ENCODE results near the gene FBLIM1. TPM values are rescaled to one million over a fixed set of nuclear protein-coding genes. Genes with fewer than 3 reads are reported as not detected.

The FBLIM1 gene
- total and polyA plus RNA-seq, 5 donors from 2014 or later = 0.06 TPM; not detected in 4

- Mint-ChIP-seq H3K27me3 (no peaks in the 10 kb centered on the region), H3K4me1 (no peaks in the 10 kb centered on the region), H3K9me3 (no peaks in the 10 kb centered on the region), H3K4me3 (no peak overlapping the region), H3K27ac (no peak overlapping the region), H3K36me3 (peaks cover 11% of the 10 kb centered on the region)
- Histone ChIP-seq H3K36me3 (ENCODE audit: control insufficient read depth, insufficient read depth, low read length) (peaks cover 19% of the 10 kb centered on the region), H3K27ac (ENCODE audit: insufficient read depth, low read length, poor library complexity, severe bottlenecking) (no peak overlapping the region), H3K4me3 (ENCODE audit: low read depth, low read length) (no peak overlapping the region), H3K27me3 (ENCODE audit: control insufficient read depth, insufficient read depth, low read length) (no peaks in the 10 kb centered on the region), H3K4me1 (ENCODE audit: control insufficient read depth, insufficient read depth, low read length, poor library complexity, severe bottlenecking) (no peaks in the 10 kb centered on the region), H3K9me3 (ENCODE audit: control insufficient read depth in 2 of 2, low read length in 2 of 2) (no peaks in the 10 kb centered on the region)
- DNase-seq = no peak
- ATAC-seq (ENCODE audit: low read depth in 2 of 2) = no peak
These were observed 25.3 kb upstream of the FBLIM1 start for GRCh38 chr1:15733218-15733725.

GRCh38 chr1:15733726-15734226 is 24.8 kb upstream of the FBLIM1 start:
- Histone ChIP-seq H3K4me1 (ENCODE audit: control insufficient read depth, insufficient read depth, low read length, poor library complexity, severe bottlenecking) (no peaks in the 10 kb centered on the region), H3K9me3 (ENCODE audit: control insufficient read depth in 2 of 2, low read length in 2 of 2) (no peaks in the 10 kb centered on the region), H3K27ac (ENCODE audit: insufficient read depth, low read length, poor library complexity, severe bottlenecking) (no peak overlapping the region), H3K4me3 (ENCODE audit: low read depth, low read length) (no peak overlapping the region), H3K27me3 (ENCODE audit: control insufficient read depth, insufficient read depth, low read length) (no peaks in the 10 kb centered on the region), H3K36me3 (ENCODE audit: control insufficient read depth, insufficient read depth, low read length) (peaks cover 17% of the 10 kb centered on the region)
- no peaks in the 10 kb centered on the region for H3K27me3 Mint-ChIP-seq
- no peaks in the 10 kb centered on the region for H3K9me3 Mint-ChIP-seq
- DNase-seq (no peak), ATAC-seq (ENCODE audit: low read depth in 2 of 2) (no peak)
- H3K36me3 Mint-ChIP-seq = peaks cover 11% of the 10 kb centered on the region
- H3K4me1 Mint-ChIP-seq = no peaks in the 10 kb centered on the region
- no peak overlapping the region for H3K27ac Mint-ChIP-seq
- no peak overlapping the region for H3K4me3 Mint-ChIP-seq

- no peak for ATAC-seq (ENCODE audit: low read depth in 2 of 2)
These were observed 24.3 kb upstream of the FBLIM1 start for GRCh38 chr1:15734296-15734695.

GRCh38 chr1:15734901-15735300 is 23.7 kb upstream of the FBLIM1 start:
- Mint-ChIP-seq H3K4me3 (no peak overlapping the region), H3K27ac (no peak overlapping the region), H3K36me3 (peaks cover 6% of the 10 kb centered on the region), H3K9me3 (no peaks in the 10 kb centered on the region), H3K27me3 (no peaks in the 10 kb centered on the region), H3K4me1 (no peaks in the 10 kb centered on the region)
- DNase-seq = no peak
- Histone ChIP-seq H3K36me3 (ENCODE audit: control insufficient read depth, insufficient read depth, low read length) (peaks cover 15% of the 10 kb centered on the region), H3K27me3 (ENCODE audit: control insufficient read depth, insufficient read depth, low read length) (no peaks in the 10 kb centered on the region), H3K4me3 (ENCODE audit: low read depth, low read length) (no peak overlapping the region), H3K27ac (ENCODE audit: insufficient read depth, low read length, poor library complexity, severe bottlenecking) (no peak overlapping the region), H3K4me1 (ENCODE audit: control insufficient read depth, insufficient read depth, low read length, poor library complexity, severe bottlenecking) (no peaks in the 10 kb centered on the region), H3K9me3 (ENCODE audit: control insufficient read depth in 2 of 2, low read length in 2 of 2) (no peaks in the 10 kb centered on the region)
- ATAC-seq (ENCODE audit: low read depth in 2 of 2) = no peak

More at GRCh38 chr1:15734296-15734695, 24.3 kb upstream of the FBLIM1 start:
- no peak overlapping the region for H3K4me3 Mint-ChIP-seq
- H3K36me3 Mint-ChIP-seq = peaks cover 11% of the 10 kb centered on the region
- Histone ChIP-seq H3K27me3 (ENCODE audit: control insufficient read depth, insufficient read depth, low read length) (no peaks in the 10 kb centered on the region), H3K4me3 (ENCODE audit: low read depth, low read length) (no peak overlapping the region), H3K4me1 (ENCODE audit: control insufficient read depth, insufficient read depth, low read length, poor library complexity, severe bottlenecking) (no peaks in the 10 kb centered on the region), H3K9me3 (ENCODE audit: control insufficient read depth in 2 of 2, low read length in 2 of 2) (no peaks in the 10 kb centered on the region), H3K36me3 (ENCODE audit: control insufficient read depth, insufficient read depth, low read length) (peaks cover 15% of the 10 kb centered on the region), H3K27ac (ENCODE audit: insufficient read depth, low read length, poor library complexity, severe bottlenecking) (no peak overlapping the region)
- H3K4me1 Mint-ChIP-seq = no peaks in the 10 kb centered on the region
- no peaks in the 10 kb centered on the region for H3K27me3 Mint-ChIP-seq
- H3K9me3 Mint-ChIP-seq = no peaks in the 10 kb centered on the region
- DNase-seq = no peak
- no peak overlapping the region for H3K27ac Mint-ChIP-seq

- peaks cover 6% of the 10 kb centered on the region for H3K36me3 Mint-ChIP-seq
- H3K9me3 Mint-ChIP-seq = no peaks in the 10 kb centered on the region
- H3K27me3 Mint-ChIP-seq = no peaks in the 10 kb centered on the region
- Histone ChIP-seq H3K4me1 (ENCODE audit: control insufficient read depth, insufficient read depth, low read length, poor library complexity, severe bottlenecking) (no peaks in the 10 kb centered on the region), H3K9me3 (ENCODE audit: control insufficient read depth in 2 of 2, low read length in 2 of 2) (no peaks in the 10 kb centered on the region), H3K36me3 (ENCODE audit: control insufficient read depth, insufficient read depth, low read length) (peaks cover 15% of the 10 kb centered on the region), H3K27ac (ENCODE audit: insufficient read depth, low read length, poor library complexity, severe bottlenecking) (no peak overlapping the region), H3K27me3 (ENCODE audit: control insufficient read depth, insufficient read depth, low read length) (no peaks in the 10 kb centered on the region), H3K4me3 (ENCODE audit: low read depth, low read length) (no peak overlapping the region)
- no peak overlapping the region for H3K27ac Mint-ChIP-seq
- DNase-seq = no peak
- no peak overlapping the region for H3K4me3 Mint-ChIP-seq
- peak in 1 of 2 donors; percentile 23 for ATAC-seq (ENCODE audit: low read depth in 2 of 2)
- H3K4me1 Mint-ChIP-seq = no peaks in the 10 kb centered on the region
These were observed 23.1 kb upstream of the FBLIM1 start for GRCh38 chr1:15735304-15736037.

GRCh38 chr1:15736038-15736891 is 22.3 kb upstream of the FBLIM1 start, which contains the start of gene SLC25A34:
Gene SLC25A34, plus strand, starts transcription at chr1:15736258. Its CDS starts 228 bp downstream, at chr1:15736486.
- Mint-ChIP-seq H3K9me3 (no peaks in the 10 kb centered on the region), H3K27ac (no peak within 1 kb of the TSS)

GRCh38 chr1:15736892-15737261 is 21.7 kb upstream of the FBLIM1 start:
- peaks cover 6% of the 10 kb centered on the region for H3K36me3 Mint-ChIP-seq
- DNase-seq (no peak), ATAC-seq (ENCODE audit: low read depth in 2 of 2) (no peak)
- no peaks in the 10 kb centered on the region for H3K27me3 ChIP-seq (ENCODE audit: control insufficient read depth, insufficient read depth, low read length)
- no peak overlapping the region for H3K4me3 ChIP-seq (ENCODE audit: low read depth, low read length)
- H3K4me1 Mint-ChIP-seq = peaks cover 0 to 5% (median 0%) of the 10 kb centered on the region in 4 donors
- H3K9me3 Mint-ChIP-seq = no peaks in the 10 kb centered on the region
- H3K4me1 ChIP-seq (ENCODE audit: control insufficient read depth, insufficient read depth, low read length, poor library complexity, severe bottlenecking) = peaks cover 4% of the 10 kb centered on the region
- H3K27ac Mint-ChIP-seq = no peak overlapping the region
- H3K9me3 ChIP-seq (ENCODE audit: control insufficient read depth in 2 of 2, low read length in 2 of 2) = no peaks in the 10 kb centered on the region
- no peak overlapping the region for H3K4me3 Mint-ChIP-seq
- peaks cover 9% of the 10 kb centered on the region for H3K36me3 ChIP-seq (ENCODE audit: control insufficient read depth, insufficient read depth, low read length)
- H3K27ac ChIP-seq (ENCODE audit: insufficient read depth, low read length, poor library complexity, severe bottlenecking) = no peak overlapping the region
- no peaks in the 10 kb centered on the region for H3K27me3 Mint-ChIP-seq

More at GRCh38 chr1:15736038-15736891, 22.3 kb upstream of the FBLIM1 start, which contains the start of gene SLC25A34:
- H3K36me3 ChIP-seq (ENCODE audit: control insufficient read depth, insufficient read depth, low read length) = peaks cover 9% of the 10 kb centered on the region
- H3K9me3 ChIP-seq (ENCODE audit: control insufficient read depth in 2 of 2, low read length in 2 of 2) = no peaks in the 10 kb centered on the region
- no peak within 1 kb of the TSS for H3K4me3 Mint-ChIP-seq
- DNase-seq = no peak
- no peak within 1 kb of the TSS for H3K4me3 ChIP-seq (ENCODE audit: low read depth, low read length)
- no peak for ATAC-seq (ENCODE audit: low read depth in 2 of 2)
- no peak within 1 kb of the TSS for H3K27ac ChIP-seq (ENCODE audit: insufficient read depth, low read length, poor library complexity, severe bottlenecking)
- no peaks in the 10 kb centered on the region for H3K27me3 Mint-ChIP-seq
- peaks cover 6% of the 10 kb centered on the region for H3K36me3 Mint-ChIP-seq
- H3K4me1 ChIP-seq (ENCODE audit: control insufficient read depth, insufficient read depth, low read length, poor library complexity, severe bottlenecking) = peaks cover under 1% of the 10 kb centered on the region
- H3K27me3 ChIP-seq (ENCODE audit: control insufficient read depth, insufficient read depth, low read length) = no peaks in the 10 kb centered on the region
- peaks cover 0 to under 1% (median 0%) of the 10 kb centered on the region in 4 donors for H3K4me1 Mint-ChIP-seq
